ENCODE measurements around the gene GNE. TPM values are rescaled to one million over a fixed set of nuclear protein-coding genes. Genes with fewer than 3 reads are reported as not detected.
A peak's percentile ranks its signal among the peaks of the same experiment; 100 is the strongest.

Gene GNE
- total RNA-seq, 1 donor: 32.4 TPM

GRCh38 chr9:36193023-36193422, 65.2 kb downstream of the GNE start:
- DNase-seq (ENCODE audit: low read depth): no peak

GRCh38 chr9:36192196-36192595, 66.1 kb downstream of the GNE start:
- TF ChIP-seq CTCF (IDR thresholded peaks at IDR 0.05; ENCODE audit: insufficient read depth, low read depth, low read length): no peak
- DNase-seq (ENCODE audit: low read depth): no peak

More at GRCh38 chr9:36193023-36193422, 65.2 kb downstream of the GNE start:
- peak overlapping the region; percentile 93 for H3K4me3 ChIP-seq (ENCODE audit: low read depth, low read length)
- no peak for TF ChIP-seq CTCF (IDR thresholded peaks at IDR 0.05; ENCODE audit: insufficient read depth, low read depth, low read length)

DNA sequence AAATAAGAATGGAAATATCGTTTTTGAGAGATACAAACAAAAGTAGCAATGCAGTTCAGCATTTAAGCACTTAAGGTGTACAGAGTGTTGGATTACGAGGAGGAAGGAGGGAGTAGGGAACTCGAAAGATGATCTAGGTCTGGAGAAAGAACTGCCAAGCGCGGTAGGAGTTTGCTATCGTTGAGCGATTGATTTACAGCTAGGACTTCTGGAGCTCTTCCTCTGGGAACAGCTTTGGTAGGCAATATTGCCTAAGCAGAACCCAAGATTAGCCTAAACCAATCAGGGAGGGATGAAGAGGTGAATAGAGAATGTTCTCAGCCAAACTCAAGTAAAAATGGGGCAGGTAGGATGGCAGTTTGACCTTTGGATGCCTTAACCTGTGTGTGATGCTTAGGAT, 66.6 kb downstream of the GNE start:
- DNase-seq (ENCODE audit: low read depth): no peak
- TF ChIP-seq CTCF (IDR thresholded peaks at IDR 0.05; ENCODE audit: insufficient read depth, low read depth, low read length): no peak

More at GRCh38 chr9:36192196-36192595, 66.1 kb downstream of the GNE start:
- H3K4me3 ChIP-seq (ENCODE audit: low read depth, low read length): peak overlapping the region; percentile 93

DNA sequence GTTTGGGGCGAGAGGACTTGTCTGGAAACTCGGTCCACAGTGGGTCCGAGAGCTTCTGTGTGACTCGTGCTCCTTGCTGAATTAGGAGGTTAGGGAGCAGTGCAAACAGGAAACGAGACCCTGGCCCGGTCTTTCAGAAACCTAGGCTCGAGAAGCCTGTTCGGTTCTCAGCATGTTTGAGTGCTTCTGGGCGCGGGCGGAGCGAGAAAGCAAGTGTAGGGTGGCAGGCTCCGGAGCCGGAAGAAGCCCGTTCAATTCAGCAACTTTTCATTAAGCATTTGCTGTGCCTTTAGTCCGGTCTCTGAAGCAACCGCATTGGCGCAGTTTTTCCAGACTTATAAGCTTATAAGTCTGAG, 67.0 kb downstream of the GNE start:
- peak overlapping the region; percentile 93 for H3K4me3 ChIP-seq (ENCODE audit: low read depth, low read length)
- no peak for TF ChIP-seq CTCF (IDR thresholded peaks at IDR 0.05; ENCODE audit: insufficient read depth, low read depth, low read length)
- DNase-seq (ENCODE audit: low read depth): peak; percentile 48

More for the DNA sequence above, 66.6 kb downstream of the GNE start:
- H3K4me3 ChIP-seq (ENCODE audit: low read depth, low read length): peak overlapping the region; percentile 93

- TF ChIP-seq CTCF (IDR thresholded peaks at IDR 0.05; ENCODE audit: insufficient read depth, low read depth, low read length): peak; percentile 55
- DNase-seq (ENCODE audit: low read depth): peak; percentile 99
- peak within 1 kb of the TSS; percentile 93 for H3K4me3 ChIP-seq (ENCODE audit: low read depth, low read length)
Observed at GRCh38 chr9:36190388-36191289, 67.6 kb downstream of the GNE start, which contains the start of gene CLTA. CLTA (plus strand) TSS chr9:36190921; CDS start chr9:36191057, 136 bp downstream.

GRCh38 chr9:36189976-36190375, 68.3 kb downstream of the GNE start:
- DNase-seq (ENCODE audit: low read depth): no peak
- H3K4me3 ChIP-seq (ENCODE audit: low read depth, low read length): peak overlapping the region; percentile 93
- TF ChIP-seq CTCF (IDR thresholded peaks at IDR 0.05; ENCODE audit: insufficient read depth, low read depth, low read length): no peak
